Measurements from ENCODE around the gene FNIP2. TPM values are rescaled to one million over a fixed set of nuclear protein-coding genes. Genes with fewer than 3 reads are reported as not detected.

The FNIP2 gene
- polyA plus RNA-seq, 1 donor from 2014 or later: 51.7 TPM

GRCh38 chr4:158799013-158799770 lies 30.4 kb downstream of the FNIP2 start:
- H3K9me2 ChIP-seq (ENCODE audit: insufficient read depth, low read length): no peaks in the 10 kb centered on the region
- no peaks in the 10 kb centered on the region for H3F3A ChIP-seq (ENCODE audit: insufficient read depth, low read length, poor library complexity, severe bottlenecking)
- H3K9ac ChIP-seq (ENCODE audit: low read length): no peak overlapping the region
- no peak overlapping the region for H2AFZ ChIP-seq (ENCODE audit: low read depth, low read length)
- TF ChIP-seq EZH2 (IDR thresholded peaks at IDR 0.05; ENCODE audit: borderline replicate concordance, insufficient read depth, low read length, poor library complexity, severe bottlenecking): no peak
- TF ChIP-seq RAD21 (conservative IDR thresholded peaks at IDR 0.05): no peak
- TF ChIP-seq POLR2AphosphoS5 (IDR thresholded peaks at IDR 0.05): no peak
- no peak for TF ChIP-seq EP300 (conservative IDR thresholded peaks at IDR 0.05; ENCODE audit: poor library complexity, severe bottlenecking)
- TF ChIP-seq REST (IDR thresholded peaks at IDR 0.05; ENCODE audit: borderline replicate concordance): no peak
- TF ChIP-seq MXI1 (conservative IDR thresholded peaks at IDR 0.05; ENCODE audit: poor library complexity, severe bottlenecking): no peak
- TF ChIP-seq TAF1 (IDR thresholded peaks at IDR 0.05; ENCODE audit: low read depth): no peak
- TF ChIP-seq SMC3 (conservative IDR thresholded peaks at IDR 0.05; ENCODE audit: poor library complexity): no peak
- TF ChIP-seq CTCF (IDR thresholded peaks at IDR 0.05; ENCODE audit: poor library complexity, severe bottlenecking): no peak
- no peaks in the 10 kb centered on the region for H3K36me3 ChIP-seq (ENCODE audit: insufficient read depth, low read length)
- no peaks in the 10 kb centered on the region for H3K27me3 ChIP-seq (ENCODE audit: insufficient read depth, low read depth, low read length)
- H3K4me2 ChIP-seq (ENCODE audit: low read length): no peak overlapping the region
- no peaks in the 10 kb centered on the region for H4K20me1 ChIP-seq (ENCODE audit: insufficient read depth)
- H3K9me3 ChIP-seq (ENCODE audit: low read length): no peaks in the 10 kb centered on the region
- H3K4me3 ChIP-seq (ENCODE audit: low read length): no peak overlapping the region
- peaks cover 31% of the 10 kb centered on the region for H3K79me2 ChIP-seq (replicated peaks; ENCODE audit: insufficient read depth, low read length)
- H3K27ac ChIP-seq (ENCODE audit: low read length): no peak overlapping the region

- Histone ChIP-seq H3K9ac (ENCODE audit: low read length) (no peak overlapping the region), H3K79me2 (replicated peaks; ENCODE audit: insufficient read depth, low read length) (peaks cover 34% of the 10 kb centered on the region), H4K20me1 (ENCODE audit: insufficient read depth) (no peaks in the 10 kb centered on the region), H3K27me3 (ENCODE audit: insufficient read depth, low read depth, low read length) (no peaks in the 10 kb centered on the region), H3K4me3 (ENCODE audit: low read length) (no peak overlapping the region), H3F3A (ENCODE audit: insufficient read depth, low read length, poor library complexity, severe bottlenecking) (no peaks in the 10 kb centered on the region), H3K36me3 (ENCODE audit: insufficient read depth, low read length) (no peaks in the 10 kb centered on the region), H2AFZ (ENCODE audit: low read depth, low read length) (no peak overlapping the region), H3K4me2 (ENCODE audit: low read length) (no peak overlapping the region), H3K9me2 (ENCODE audit: insufficient read depth, low read length) (no peaks in the 10 kb centered on the region), H3K9me3 (ENCODE audit: low read length) (no peaks in the 10 kb centered on the region), H3K27ac (ENCODE audit: low read length) (no peak overlapping the region)
- TF ChIP-seq CTCF (IDR thresholded peaks at IDR 0.05; ENCODE audit: poor library complexity, severe bottlenecking) (no peak), RAD21 (conservative IDR thresholded peaks at IDR 0.05) (no peak)
Measured at GRCh38 chr4:158799856-158800255, 31.0 kb downstream of the FNIP2 start.

Measured in neural cell (in vitro differentiated cells).